HepG2 (cell line): ENCODE results near the gene ERBB3. TPM values are rescaled to one million over a fixed set of nuclear protein-coding genes. Genes with fewer than 3 reads are reported as not detected.
A peak's percentile ranks its signal among the peaks of the same experiment; 100 is the strongest.

ENCODE experiments used
- ARID5B ChIP-seq: IDR thresholded peaks from 2 replicates; pipeline ENCODE4 v1.4.0; 2020; ENCODE audit warnings: mild to moderate bottlenecking, missing genetic modification reagents
- CEBPB ChIP-seq: IDR thresholded peaks from 2 replicates; pipeline ENCODE4 v1.6.1; 2011; ENCODE audit warnings: low read depth, low read length, improper control_type of control experiment, borderline replicate concordance
- CHCHD3 ChIP-seq: sonication (generic); formaldehyde crosslinking; IDR thresholded peaks from 2 replicates; pipeline ENCODE4 v1.8.0; 2022; ENCODE audit warnings: mild to moderate bottlenecking, missing genetic modification reagents, moderate library complexity
- DNMT1 ChIP-seq: sonication (generic); formaldehyde crosslinking; IDR thresholded peaks from 2 replicates; pipeline ENCODE4 v1.5.1; 2020; ENCODE audit warnings: mild to moderate bottlenecking, missing genetic modification reagents
- DRAP1 ChIP-seq: IDR thresholded peaks from 2 replicates; pipeline ENCODE4 v1.6.1; 2016; ENCODE audit warnings: missing genetic modification reagents, missing compliant biosample characterization
- ETV5 ChIP-seq: IDR thresholded peaks from 2 replicates; pipeline ENCODE4 v1.6.1; 2018; ENCODE audit warnings: missing biosample characterization, missing genetic modification reagents, inconsistent platforms, borderline replicate concordance
- FOXO1 ChIP-seq: sonication (generic); formaldehyde crosslinking; IDR thresholded peaks from 2 replicates; pipeline ENCODE4 v1.4.0; 2020; ENCODE audit warnings: missing genetic modification reagents
- GABPB1 ChIP-seq: IDR thresholded peaks from 2 replicates; pipeline ENCODE4 v1.6.1; 2016; ENCODE audit warnings: mild to moderate bottlenecking, missing genetic modification reagents, moderate library complexity, missing compliant biosample characterization
- ISL2 ChIP-seq: sonication (generic); formaldehyde crosslinking; IDR thresholded peaks from 2 replicates; pipeline ENCODE4 v1.5.0; 2020; ENCODE audit warnings: missing genetic modification reagents
- MAX ChIP-seq: IDR thresholded peaks from 2 replicates; pipeline ENCODE4 v1.6.1; 2012; ENCODE audit warnings: inconsistent platforms
- SOX6 ChIP-seq, 2 experiments: fragments of 450-650 bp in 1 of 2; sonication (generic) in 1 of 2; formaldehyde crosslinking in 1 of 2; IDR thresholded peaks; 2 replicates each; pipeline versions ENCODE4 v1.4.0 to v1.6.1; 2017 to 2020; ENCODE audit warnings: antibody characterized with exemption in 1 of 2, mild to moderate bottlenecking in 1 of 2, missing genetic modification reagents in 1 of 2
- TCF12 ChIP-seq, 2 experiments: fragments of 450-650 bp in 1 of 2; sonication (generic) in 1 of 2; formaldehyde crosslinking in 1 of 2; IDR thresholded peaks; 2 replicates each; pipeline versions ENCODE4 v1.6.1 to v1.8.0; 2017 to 2022; ENCODE audit warnings: antibody characterized with exemption in 1 of 2, mild to moderate bottlenecking in 1 of 2, missing genetic modification reagents in 1 of 2, moderate library complexity in 1 of 2
- ZHX1 ChIP-seq: sonication (generic); formaldehyde crosslinking; IDR thresholded peaks from 2 replicates; pipeline ENCODE4 v1.8.1; 2022; ENCODE audit warnings: low read depth, mild to moderate bottlenecking, missing genetic modification reagents
- ZMYM4 ChIP-seq: sonication (generic); formaldehyde crosslinking; IDR thresholded peaks from 2 replicates; pipeline ENCODE4 v1.8.1; 2023; ENCODE audit warnings: mild to moderate bottlenecking, missing genetic modification reagents
- ZNF282 ChIP-seq: fragments of 450-650 bp; IDR thresholded peaks from 2 replicates; pipeline ENCODE4 v1.6.1; 2018; ENCODE audit not compliant: partially characterized antibody
- ZNF703 ChIP-seq: sonication (generic); formaldehyde crosslinking; IDR thresholded peaks from 2 replicates; pipeline ENCODE4 v1.5.1; 2020; ENCODE audit warnings: missing genetic modification reagents, mild to moderate bottlenecking, moderate library complexity, borderline replicate concordance
- ZNF792 ChIP-seq: IDR thresholded peaks from 2 replicates; pipeline ENCODE4 v1.6.1; 2016
- ZSCAN29 ChIP-seq: sonication (generic); formaldehyde crosslinking; conservative IDR thresholded peaks from 2 replicates; pipeline ENCODE4 v1.4.0; 2020; ENCODE audit warnings: mild to moderate bottlenecking, missing genetic modification reagents
- polyA plus RNA-seq, 8 experiments: library from polyadenylated mRNA; depleted of rRNA in 3 of 8; stranded (reverse) in 7 of 8; unstranded in 1 of 8; fragments of >200 nt; fragmentation: Illumina TruSeq in 4 of 8; extraction: Trizol in 4 of 8; gene quantifications; 2 replicates each; pipeline versions ENCODE4 v1.2.1 to v1.2.3, GENCODE V29; 2011 to 2016; ENCODE audit warnings: low read depth in 4 of 8, missing spikeins in 1 of 8, mixed read lengths in 1 of 8; ENCODE audit not compliant: insufficient read depth in 1 of 8
- total RNA-seq, 5 experiments: library from RNA; depleted of rRNA; stranded (reverse); fragments of >200 nt; fragmentation: Illumina TruSeq; extraction: Trizol; gene quantifications; 2 replicates each; pipeline ENCODE4 v1.2.3, GENCODE V29; 2016; ENCODE audit warnings: low read depth in 1 of 5

The ERBB3 gene
- total and polyA plus RNA-seq, 2 of the 13 experiments (the other 11 are each of a cell fraction or from before 2014, with no cell fraction given): 93.6 to 358 TPM

- TF ChIP-seq ZSCAN29 (0 out of 2 replicates have a peak, but pooled peaks have one; percentile 52), DRAP1 (CRISPR knock-in tag) (0 out of 2 replicates have a peak, but pooled peaks have one; percentile 27), CHCHD3 (CRISPR knock-in tag) (no peak), CEBPB (no peak), ETV5 (peak; percentile 43; the same call in 1 of the 2 replicates), FOXO1 (CRISPR knock-in tag) (peak; percentile 37; the same call in 1 of the 2 replicates), DNMT1 (CRISPR knock-in tag) (no peak), GABPB1 (CRISPR knock-in tag) (peak; percentile 66; the same call in 1 of the 2 replicates), ZMYM4 (CRISPR knock-in tag) (peak; percentile 48), ISL2 (CRISPR knock-in tag) (0 out of 2 replicates have a peak, but pooled peaks have one; percentile 12), ZNF282 (no peak), MAX (no peak), SOX6 (IDR thresholded peaks at IDR 0.05) (no peak), SOX6 (CRISPR knock-in tag; IDR thresholded peaks at IDR 0.05) (peak; percentile 62), ARID5B (CRISPR knock-in tag) (peak; percentile 53; the same call in 1 of the 2 replicates), ZHX1 (CRISPR knock-in tag) (peak; percentile 36; the same call in 1 of the 2 replicates), ZNF703 (CRISPR knock-in tag) (peak; percentile 11; the same call in 1 of the 2 replicates), TCF12 (IDR thresholded peaks at IDR 0.05) (no peak), TCF12 (CRISPR knock-in tag; IDR thresholded peaks at IDR 0.05) (no peak), ZNF792 (CRISPR knock-in tag) (peak; percentile 21; the same call in 1 of the 2 replicates)
These were observed 838 bp upstream of the ERBB3 start (continued) for GRCh38 chr12:56078931-56079722.
